Vagina (tissue), 2 donors: ENCODE measurements around the gene C2orf74.

Experiments used
- CTCF ChIP-seq, 3 experiments: fragments of 450-650 bp in 2 of 3; fragments of 200-600 bp in 1 of 3; sonication (generic) in 1 of 3; IDR thresholded peaks; one replicate each; pipeline ENCODE4 v1.5.1; 2017 to 2019; ENCODE audit warnings: antibody characterized with exemption in 3 of 3, mild to moderate bottlenecking in 2 of 3, moderate library complexity in 2 of 3
- POLR2A ChIP-seq, 2 donors: fragments of 450-650 bp; IDR thresholded peaks; one replicate each; pipeline ENCODE4 v1.6.1; 2017; ENCODE audit warnings: antibody characterized with exemption in 2 of 2, mild to moderate bottlenecking in 2 of 2, moderate library complexity in 2 of 2

GRCh38 chr2:61117534-61117933 is 44.5 kb upstream of the C2orf74 start:
- TF ChIP-seq CTCF (IDR thresholded peaks at IDR 0.05) (no peak), POLR2A (IDR thresholded peaks at IDR 0.05) (no peak)
